HCT116 (cell line): ENCODE measurements around the gene ITGAV. TPM values are rescaled to one million over a fixed set of nuclear protein-coding genes. Genes with fewer than 3 reads are reported as not detected.

Experiments used
- ATAC-seq: fragments of 200-7000 bp; cut with Tn5 transposase; 2 replicates; pipeline ENCODE4 v1.9.1; 2020; ENCODE audit warnings: mild to moderate bottlenecking, moderate library complexity
- BruUV-seq: library from RNA; stranded (reverse); fragments of 400-500 nt; replicated peaks from 2 replicates; lab custom pipeline; 2021; lab: Mats Ljungman, UMichigan
- CTCF ChIA-PET: fragments of 300-600 bp; sonication (Branson Sonifier 250); formaldehyde crosslinking; loops from one replicate; lab custom pipeline; 2021; ENCODE audit warnings: antibody characterized with exemption; lab: Charles Lee
- POLR2A ChIA-PET: fragments of 300-600, 350-600 bp; sonication (Branson Sonifier 250); formaldehyde crosslinking; loops from one replicate; lab custom pipeline; 2021; ENCODE audit warnings: antibody characterized with exemption; lab: Charles Lee
- RAD21 ChIA-PET, 2 experiments: fragments of 300-600 bp; sonication (Branson Sonifier 250); formaldehyde crosslinking; loops; one replicate each; lab custom pipeline; 2023; ENCODE audit warnings: low total read pairs in 2 of 2; ENCODE audit not compliant: uncharacterized antibody in 2 of 2, unreplicated experiment in 2 of 2, low non-redundant PET in 1 of 2; lab: Charles Lee
- DNase-seq: peaks from one replicate; pipeline ENCODE4 v3.0.0-alpha.2; 2010; ENCODE audit warnings: low read depth, low spot score
- H2AFZ ChIP-seq: fragments of 200-600 bp; shearing (Covaris generic), sonication (generic); 2 replicates; pipeline ENCODE4 v1.6.1; 2017; ENCODE audit warnings: low read depth, mixed run types, mixed read lengths, antibody characterized with exemption, low read length; ENCODE audit not compliant: poor library complexity, severe bottlenecking
- H3K27ac ChIP-seq: 2 replicates; pipeline ENCODE4 v1.5.1; 2012; ENCODE audit warnings: low read depth, low read length
- H3K27me3 ChIP-seq: fragments of 200-600 bp; sonication (generic); 2 replicates; pipeline ENCODE4 v1.6.1; 2016; ENCODE audit warnings: mixed run types, low read length, mixed read lengths; ENCODE audit not compliant: insufficient read depth
- H3K36me3 ChIP-seq, 2 experiments: fragments of 200-500 bp in 1 of 2; fragments of 200-600 bp in 1 of 2; sonication (Bioruptor generic) in 1 of 2; sonication (generic) in 1 of 2; 2 replicates each; pipeline versions ENCODE4 v1.5.1 to v1.6.1; 2014 to 2016; ENCODE audit warnings: low read length in 2 of 2, inconsistent platforms in 1 of 2, mixed read lengths in 1 of 2, mixed run types in 1 of 2; ENCODE audit not compliant: insufficient read depth in 2 of 2, control insufficient read depth in 1 of 2
- H3K4me1 ChIP-seq, 2 experiments: fragments of 200-600 bp in 1 of 2; sonication (generic) in 1 of 2; 2 replicates each; pipeline versions ENCODE4 v1.5.1 to v1.6.1; 2012 to 2017; ENCODE audit warnings: low read length in 2 of 2, inconsistent platforms in 1 of 2, mild to moderate bottlenecking in 1 of 2, mixed read lengths in 1 of 2, mixed run types in 1 of 2, moderate library complexity in 1 of 2; ENCODE audit not compliant: insufficient read depth in 2 of 2, control insufficient read depth in 1 of 2
- H3K4me2 ChIP-seq: fragments of 200-600 bp; sonication (generic); 2 replicates; pipeline ENCODE4 v1.6.1; 2017; ENCODE audit warnings: mixed run types, low read length, mixed read lengths
- H3K4me3 ChIP-seq, 2 experiments: fragments of 200-600 bp in 1 of 2; sonication (generic) in 1 of 2; replicated peaks in 1 of 2; 2 replicates each; pipeline ENCODE4 v1.5.1; 2011 to 2016; ENCODE audit warnings: low read length in 2 of 2, control low read depth in 1 of 2, low read depth in 1 of 2, mild to moderate bottlenecking in 1 of 2, mixed read lengths in 1 of 2, mixed run types in 1 of 2
- H3K79me2 ChIP-seq: fragments of 200-600 bp; sonication (generic); 2 replicates; pipeline ENCODE4 v1.6.1; 2017; ENCODE audit warnings: mild to moderate bottlenecking, mixed run types, low read length, moderate library complexity, mixed read lengths; ENCODE audit not compliant: insufficient read depth
- H3K9ac ChIP-seq: fragments of 200-600 bp; sonication (generic); 2 replicates; pipeline ENCODE4 v1.6.1; 2016; ENCODE audit warnings: low read length, mixed read lengths
- H3K9me2 ChIP-seq: fragments of 200-600 bp; sonication (generic), shearing (Covaris generic); 2 replicates; pipeline ENCODE4 v1.6.1; 2017; ENCODE audit warnings: mixed run types, mild to moderate bottlenecking, moderate library complexity; ENCODE audit not compliant: insufficient read depth
- H3K9me3 ChIP-seq, 2 experiments: fragments of 200-500 bp in 1 of 2; fragments of 200-600 bp in 1 of 2; sonication (Bioruptor generic) in 1 of 2; sonication (generic) in 1 of 2; 2 replicates each; pipeline ENCODE4 v1.6.1; 2014 to 2017; ENCODE audit warnings: low read length in 2 of 2, mixed read lengths in 2 of 2, inconsistent platforms in 1 of 2, low read depth in 1 of 2, mild to moderate bottlenecking in 1 of 2, mixed run types in 1 of 2, moderate library complexity in 1 of 2; ENCODE audit not compliant: control insufficient read depth in 1 of 2, insufficient read depth in 1 of 2
- H4K20me1 ChIP-seq: fragments of 200-600 bp; sonication (generic), shearing (Covaris generic); 2 replicates; pipeline ENCODE4 v1.6.1; 2017; ENCODE audit warnings: mixed run types, mild to moderate bottlenecking, moderate library complexity; ENCODE audit not compliant: insufficient read depth
- CEBPB ChIP-seq: IDR thresholded peaks from 2 replicates; pipeline ENCODE4 v1.6.1; 2012; ENCODE audit warnings: low read depth
- EGR1 ChIP-seq: IDR thresholded peaks from 2 replicates; pipeline ENCODE4 v1.6.1; 2012; ENCODE audit warnings: low read depth
- ELF1 ChIP-seq: IDR thresholded peaks from 2 replicates; pipeline ENCODE4 v1.6.1; 2012; ENCODE audit warnings: low read depth, borderline replicate concordance
- EZH2 ChIP-seq: fragments of 200-600 bp; sonication (generic); IDR thresholded peaks from 2 replicates; pipeline ENCODE4 v1.6.1; 2017; ENCODE audit warnings: antibody characterized with exemption, mixed run types
- EZH2phosphoT487 ChIP-seq: fragments of 200-600 bp; IDR thresholded peaks from 2 replicates; pipeline ENCODE4 v1.6.1; 2018; ENCODE audit warnings: antibody characterized with exemption, borderline replicate concordance
- POLR2AphosphoS5 ChIP-seq: IDR thresholded peaks from 2 replicates; pipeline ENCODE4 v1.6.1; 2011; ENCODE audit warnings: mild to moderate bottlenecking, low read depth, low read length, moderate library complexity
- SIN3A ChIP-seq: IDR thresholded peaks from 2 replicates; pipeline ENCODE4 v1.6.1; 2012; ENCODE audit warnings: low read depth
- SRF ChIP-seq: IDR thresholded peaks from 2 replicates; pipeline ENCODE4 v1.6.1; 2012; ENCODE audit warnings: low read depth
- TCF7L2 ChIP-seq: IDR thresholded peaks from 2 replicates; pipeline ENCODE4 v1.7.0; 2011; ENCODE audit warnings: borderline replicate concordance, inconsistent platforms; ENCODE audit not compliant: insufficient read depth, insufficient read length; ENCODE audit errors: extremely low read depth
- YY1 ChIP-seq: IDR thresholded peaks from 2 replicates; pipeline ENCODE4 v1.6.1; 2011; ENCODE audit warnings: low read length, low read depth, moderate library complexity, mild to moderate bottlenecking; ENCODE audit not compliant: insufficient replicate concordance; ENCODE audit errors: extremely low read depth
- ZFX ChIP-seq: fragments of 450-650 bp; IDR thresholded peaks from 2 replicates; pipeline ENCODE4 v1.6.1; 2017
- intact Hi-C: fragments of 100-400 bp; cut with micrococcal nuclease; formaldehyde crosslinking; loops from 2 replicates; pipeline ENCODE4 v1.10.0; 2022
- total RNA-seq: library from RNA; stranded (reverse); gene quantifications from one replicate; pipeline ENCODE4 v1.2.1, GENCODE V29; 2021; ENCODE audit not compliant: unreplicated experiment
- TF ChIP-seq, protein P1 (sequence below): IDR thresholded peaks from 2 replicates; pipeline ENCODE4 v1.6.1; 2012
- TF ChIP-seq, protein P2 (sequence below): IDR thresholded peaks from 2 replicates; pipeline ENCODE4 v1.6.1; 2012; ENCODE audit warnings: low read depth
- TF ChIP-seq, protein P3 (sequence below): IDR thresholded peaks from 2 replicates; pipeline ENCODE4 v1.6.1; 2011; ENCODE audit warnings: mild to moderate bottlenecking, low read length, moderate library complexity; ENCODE audit not compliant: insufficient replicate concordance; ENCODE audit errors: extremely low read depth
- TF ChIP-seq, protein P4 (sequence below), 3 experiments: fragments of 200-600 bp in 1 of 3; sonication (generic) in 1 of 3; IDR thresholded peaks in 2 of 3; conservative IDR thresholded peaks in 1 of 3; 2 replicates each; pipeline ENCODE4 v1.5.1; 2012 to 2017; ENCODE audit warnings: low read depth in 2 of 3, low read length in 2 of 3, antibody characterized with exemption in 1 of 3, borderline replicate concordance in 1 of 3, control low read depth in 1 of 3, mild to moderate bottlenecking in 1 of 3, mixed read lengths in 1 of 3, mixed run types in 1 of 3, moderate library complexity in 1 of 3; ENCODE audit not compliant: insufficient read depth in 1 of 3

ITGAV gene
- total RNA-seq, 1 experiment from 2014 or later, result 36.3 TPM

DNA sequence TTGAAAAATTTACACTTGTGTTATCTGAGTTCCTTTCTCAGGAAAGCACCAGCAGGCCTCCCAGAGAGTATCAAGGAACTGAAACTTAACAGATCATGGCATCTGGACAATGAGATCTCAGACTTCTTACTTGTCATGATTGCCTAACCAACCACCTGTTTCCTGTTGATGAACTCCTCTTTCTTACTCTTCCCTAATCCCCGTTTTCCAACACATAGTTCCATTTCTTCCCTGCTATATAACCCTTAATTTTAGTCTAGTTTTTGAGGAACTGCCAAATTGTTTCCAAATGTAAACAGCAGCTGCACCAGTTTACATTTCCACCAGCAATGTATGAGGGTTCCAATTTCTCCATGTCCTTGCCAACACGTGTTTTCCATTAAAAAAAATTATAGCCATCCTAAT, 98.0 kb downstream of the ITGAV start:
- ATAC-seq (no peak), DNase-seq (no peak)
- no peaks in the 10 kb centered on the region for H3K36me3 ChIP-seq
- H3K9ac ChIP-seq, result no peak overlapping the region
- H3K4me3 ChIP-seq, result no peak overlapping the region
- ChIA-PET CTCF (no interaction called here), POLR2A (no interaction called here), RAD21 (no interaction called here)
- H3K79me2 ChIP-seq, result no peaks in the 10 kb centered on the region
- BruUV-seq, result no TSS peak
- H3K4me1 ChIP-seq, result no peaks in the 10 kb centered on the region
- H3K4me2 ChIP-seq, result no peak overlapping the region
- intact Hi-C loops, result no loop called here
- no peak overlapping the region for H2AFZ ChIP-seq
- H4K20me1 ChIP-seq, result no peaks in the 10 kb centered on the region
- no peaks in the 10 kb centered on the region for H3K9me2 ChIP-seq
- H3K27me3 ChIP-seq, result no peaks in the 10 kb centered on the region
- no peaks in the 10 kb centered on the region for H3K9me3 ChIP-seq
- no peak overlapping the region for H3K27ac ChIP-seq
- TF ChIP-seq EZH2 (no peak), EGR1 (no peak), POLR2AphosphoS5 (no peak), EZH2phosphoT487 (no peak), ELF1 (no peak), SIN3A (no peak), TCF7L2 (no peak), SRF (no peak), ZFX (no peak), YY1 (no peak), CEBPB (no peak)
- TF ChIP-seq, protein P1, sequence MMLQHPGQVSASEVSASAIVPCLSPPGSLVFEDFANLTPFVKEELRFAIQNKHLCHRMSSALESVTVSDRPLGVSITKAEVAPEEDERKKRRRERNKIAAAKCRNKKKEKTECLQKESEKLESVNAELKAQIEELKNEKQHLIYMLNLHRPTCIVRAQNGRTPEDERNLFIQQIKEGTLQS, result no peak
- TF ChIP-seq, protein P2, sequence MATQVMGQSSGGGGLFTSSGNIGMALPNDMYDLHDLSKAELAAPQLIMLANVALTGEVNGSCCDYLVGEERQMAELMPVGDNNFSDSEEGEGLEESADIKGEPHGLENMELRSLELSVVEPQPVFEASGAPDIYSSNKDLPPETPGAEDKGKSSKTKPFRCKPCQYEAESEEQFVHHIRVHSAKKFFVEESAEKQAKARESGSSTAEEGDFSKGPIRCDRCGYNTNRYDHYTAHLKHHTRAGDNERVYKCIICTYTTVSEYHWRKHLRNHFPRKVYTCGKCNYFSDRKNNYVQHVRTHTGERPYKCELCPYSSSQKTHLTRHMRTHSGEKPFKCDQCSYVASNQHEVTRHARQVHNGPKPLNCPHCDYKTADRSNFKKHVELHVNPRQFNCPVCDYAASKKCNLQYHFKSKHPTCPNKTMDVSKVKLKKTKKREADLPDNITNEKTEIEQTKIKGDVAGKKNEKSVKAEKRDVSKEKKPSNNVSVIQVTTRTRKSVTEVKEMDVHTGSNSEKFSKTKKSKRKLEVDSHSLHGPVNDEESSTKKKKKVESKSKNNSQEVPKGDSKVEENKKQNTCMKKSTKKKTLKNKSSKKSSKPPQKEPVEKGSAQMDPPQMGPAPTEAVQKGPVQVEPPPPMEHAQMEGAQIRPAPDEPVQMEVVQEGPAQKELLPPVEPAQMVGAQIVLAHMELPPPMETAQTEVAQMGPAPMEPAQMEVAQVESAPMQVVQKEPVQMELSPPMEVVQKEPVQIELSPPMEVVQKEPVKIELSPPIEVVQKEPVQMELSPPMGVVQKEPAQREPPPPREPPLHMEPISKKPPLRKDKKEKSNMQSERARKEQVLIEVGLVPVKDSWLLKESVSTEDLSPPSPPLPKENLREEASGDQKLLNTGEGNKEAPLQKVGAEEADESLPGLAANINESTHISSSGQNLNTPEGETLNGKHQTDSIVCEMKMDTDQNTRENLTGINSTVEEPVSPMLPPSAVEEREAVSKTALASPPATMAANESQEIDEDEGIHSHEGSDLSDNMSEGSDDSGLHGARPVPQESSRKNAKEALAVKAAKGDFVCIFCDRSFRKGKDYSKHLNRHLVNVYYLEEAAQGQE, result no peak
- TF ChIP-seq, protein P3, sequence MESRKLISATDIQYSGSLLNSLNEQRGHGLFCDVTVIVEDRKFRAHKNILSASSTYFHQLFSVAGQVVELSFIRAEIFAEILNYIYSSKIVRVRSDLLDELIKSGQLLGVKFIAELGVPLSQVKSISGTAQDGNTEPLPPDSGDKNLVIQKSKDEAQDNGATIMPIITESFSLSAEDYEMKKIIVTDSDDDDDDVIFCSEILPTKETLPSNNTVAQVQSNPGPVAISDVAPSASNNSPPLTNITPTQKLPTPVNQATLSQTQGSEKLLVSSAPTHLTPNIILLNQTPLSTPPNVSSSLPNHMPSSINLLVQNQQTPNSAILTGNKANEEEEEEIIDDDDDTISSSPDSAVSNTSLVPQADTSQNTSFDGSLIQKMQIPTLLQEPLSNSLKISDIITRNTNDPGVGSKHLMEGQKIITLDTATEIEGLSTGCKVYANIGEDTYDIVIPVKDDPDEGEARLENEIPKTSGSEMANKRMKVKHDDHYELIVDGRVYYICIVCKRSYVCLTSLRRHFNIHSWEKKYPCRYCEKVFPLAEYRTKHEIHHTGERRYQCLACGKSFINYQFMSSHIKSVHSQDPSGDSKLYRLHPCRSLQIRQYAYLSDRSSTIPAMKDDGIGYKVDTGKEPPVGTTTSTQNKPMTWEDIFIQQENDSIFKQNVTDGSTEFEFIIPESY, result no peak
- TF ChIP-seq, protein P4, sequence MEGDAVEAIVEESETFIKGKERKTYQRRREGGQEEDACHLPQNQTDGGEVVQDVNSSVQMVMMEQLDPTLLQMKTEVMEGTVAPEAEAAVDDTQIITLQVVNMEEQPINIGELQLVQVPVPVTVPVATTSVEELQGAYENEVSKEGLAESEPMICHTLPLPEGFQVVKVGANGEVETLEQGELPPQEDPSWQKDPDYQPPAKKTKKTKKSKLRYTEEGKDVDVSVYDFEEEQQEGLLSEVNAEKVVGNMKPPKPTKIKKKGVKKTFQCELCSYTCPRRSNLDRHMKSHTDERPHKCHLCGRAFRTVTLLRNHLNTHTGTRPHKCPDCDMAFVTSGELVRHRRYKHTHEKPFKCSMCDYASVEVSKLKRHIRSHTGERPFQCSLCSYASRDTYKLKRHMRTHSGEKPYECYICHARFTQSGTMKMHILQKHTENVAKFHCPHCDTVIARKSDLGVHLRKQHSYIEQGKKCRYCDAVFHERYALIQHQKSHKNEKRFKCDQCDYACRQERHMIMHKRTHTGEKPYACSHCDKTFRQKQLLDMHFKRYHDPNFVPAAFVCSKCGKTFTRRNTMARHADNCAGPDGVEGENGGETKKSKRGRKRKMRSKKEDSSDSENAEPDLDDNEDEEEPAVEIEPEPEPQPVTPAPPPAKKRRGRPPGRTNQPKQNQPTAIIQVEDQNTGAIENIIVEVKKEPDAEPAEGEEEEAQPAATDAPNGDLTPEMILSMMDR (IDR thresholded peaks at IDR 0.05 in 2 of 3, conservative IDR thresholded peaks at IDR 0.05 in 1 of 3; ENCODE audit: borderline replicate concordance in 1 of 3, insufficient read depth in 1 of 3, low read depth in 2 of 3, low read length in 2 of 3), result no peak
- TF ChIP-seq, all 23 proteins: peak for 0
